HG02943 (cell line): ENCODE measurements around the gene DGKD.

Experiments used
- ATAC-seq: cut with Tn5 transposase; IDR thresholded peaks from one replicate; pipeline ENCODE4 v1.9.1; 2021; ENCODE audit warnings: mild to moderate bottlenecking, low read depth, moderate library complexity; ENCODE audit not compliant: unreplicated experiment

The DGKD gene

DNA sequence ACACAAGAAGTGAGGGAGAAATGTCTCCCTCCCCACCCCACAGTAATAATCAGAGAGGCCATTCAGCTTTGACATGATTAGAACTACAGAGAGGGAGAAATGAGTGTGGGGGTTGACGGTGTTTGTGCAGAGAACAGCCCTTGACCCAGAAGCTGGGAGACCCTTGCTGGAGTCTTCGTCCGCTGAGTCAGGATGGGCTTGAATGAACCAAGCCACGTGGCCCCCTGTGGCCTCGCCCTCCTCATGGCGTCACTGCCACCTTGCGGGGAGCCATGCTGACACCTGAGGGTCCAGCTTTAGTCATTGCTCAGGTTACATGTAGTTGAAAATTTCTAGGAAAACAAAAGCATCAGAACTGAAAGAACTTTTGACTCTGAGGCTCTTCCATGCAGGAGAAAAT lies 101.2 kb downstream of the DGKD start:
- ATAC-seq: no peak

DNA sequence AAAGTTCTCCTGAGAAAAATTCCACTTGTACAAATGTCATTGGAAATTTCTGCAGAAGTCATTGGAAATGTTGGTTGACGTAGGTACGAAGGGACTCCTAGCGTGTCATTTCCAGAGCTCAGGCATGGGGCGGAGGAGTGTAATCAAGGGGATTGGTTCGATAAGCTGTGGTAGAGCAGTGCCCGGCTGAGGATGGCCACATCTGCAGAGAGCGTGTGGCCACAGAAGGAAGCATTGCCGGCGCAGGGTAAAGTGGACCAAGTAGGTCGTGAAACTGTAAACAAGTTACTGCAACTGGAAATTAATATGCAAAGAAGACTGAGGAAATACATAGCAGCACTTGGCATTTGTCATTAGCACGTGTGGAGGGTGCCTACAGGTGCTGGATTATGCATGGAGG lies 101.8 kb downstream of the DGKD start:
- ATAC-seq: no peak

- ATAC-seq: no peak
Measured at GRCh38 chr2:233456934-233457333, 102.6 kb downstream of the DGKD start.

DNA sequence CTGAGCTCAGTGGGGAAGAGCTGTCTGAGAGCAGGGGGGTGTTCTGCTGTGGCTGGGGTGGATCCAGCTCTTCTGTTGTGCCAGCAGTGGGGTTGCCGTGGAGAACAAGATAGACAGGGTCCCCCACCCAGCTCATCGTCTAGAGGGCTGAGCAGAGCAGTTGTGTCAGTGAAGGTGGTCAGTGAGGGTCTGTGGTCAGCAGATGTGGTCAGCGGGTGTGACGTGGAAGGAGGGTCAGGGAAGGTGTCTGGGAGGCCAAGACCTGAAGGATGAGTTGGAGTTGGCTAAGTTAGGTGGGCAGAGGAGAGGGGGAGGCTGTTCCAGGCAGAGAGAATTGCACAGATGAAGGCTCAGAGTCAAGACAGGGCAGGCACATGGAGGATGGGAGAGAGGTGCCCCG lies 103.1 kb downstream of the DGKD start:
- ATAC-seq: no peak

- ATAC-seq: no peak
Measured at GRCh38 chr2:233458031-233458610, 103.8 kb downstream of the DGKD start.

DNA sequence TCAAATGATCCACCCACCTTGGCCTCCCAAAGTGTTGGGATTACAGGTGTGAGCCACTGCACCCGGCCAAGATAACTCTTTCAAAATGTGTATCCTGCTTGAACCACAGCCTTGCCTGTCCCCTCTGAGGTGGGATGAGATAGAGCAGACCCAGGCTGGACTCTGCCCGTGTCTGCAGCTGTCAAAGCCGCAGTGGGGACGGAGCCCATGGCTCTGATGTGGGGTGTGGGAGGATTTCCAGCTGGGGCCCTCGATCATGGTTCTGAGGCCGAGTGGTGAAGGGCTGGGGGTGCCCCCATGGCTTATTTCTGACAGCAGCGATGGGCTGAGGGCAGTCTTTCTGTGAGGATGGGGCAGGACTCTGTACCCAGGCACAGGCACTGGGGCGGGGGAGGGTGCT lies 104.5 kb downstream of the DGKD start:
- no peak for ATAC-seq

- ATAC-seq: no peak
Measured at GRCh38 chr2:233459426-233459825, 105.1 kb downstream of the DGKD start.

GRCh38 chr2:233460726-233461441 lies 106.6 kb downstream of the DGKD start:
- no peak for ATAC-seq

- no peak for ATAC-seq
Measured at GRCh38 chr2:233461481-233461891, 107.2 kb downstream of the DGKD start.

DNA sequence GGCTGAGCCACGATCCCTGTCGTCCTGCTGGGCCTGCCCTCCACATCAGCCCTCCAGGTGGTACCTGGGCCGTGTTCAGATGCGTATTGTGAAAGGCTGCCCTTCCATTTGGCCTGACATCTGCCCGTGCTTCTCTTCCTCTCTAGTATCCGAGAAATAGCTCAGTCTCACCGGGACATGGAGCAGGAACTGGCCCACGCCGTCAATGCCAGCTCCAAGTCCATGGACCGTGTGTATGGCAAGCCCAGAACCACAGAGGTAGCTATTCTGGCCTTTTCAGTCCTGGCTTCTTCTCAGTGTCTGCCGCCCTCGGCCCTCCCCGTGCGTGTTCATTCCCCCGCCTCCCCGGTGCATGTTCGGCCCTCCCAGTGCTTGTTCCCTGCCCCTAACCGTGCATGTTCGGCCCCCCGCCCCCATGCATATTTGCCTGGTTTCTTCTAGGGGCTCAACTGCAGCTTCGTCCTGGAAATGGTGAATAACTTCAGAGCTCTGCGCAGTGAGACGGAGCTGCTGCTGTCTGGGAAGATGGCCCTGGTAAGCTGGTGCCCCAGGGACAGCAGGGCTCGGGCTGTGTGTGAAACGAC lies 108.0 kb downstream of the DGKD start:
- ATAC-seq: no peak

GRCh38 chr2:233462826-233463470 lies 108.7 kb downstream of the DGKD start:
- no peak for ATAC-seq

DNA sequence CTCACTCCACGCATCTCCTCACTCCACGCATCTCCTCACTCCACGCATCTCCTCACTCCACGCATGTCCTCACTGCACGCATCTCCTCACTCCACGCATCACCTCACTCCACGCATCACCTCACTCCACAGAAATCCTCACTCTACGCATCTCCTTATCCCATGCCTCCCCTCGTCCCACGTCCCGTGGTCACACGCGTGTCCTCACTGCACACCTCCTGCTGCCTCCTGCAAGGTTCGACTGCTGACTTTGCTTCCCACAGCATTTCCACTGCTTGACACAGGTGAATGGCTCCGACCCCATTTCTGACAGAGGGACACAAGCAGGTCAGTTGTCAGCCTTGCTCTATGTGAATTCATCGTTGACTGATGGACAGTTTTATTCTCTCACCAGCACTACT lies 109.3 kb downstream of the DGKD start:
- no peak for ATAC-seq

- ATAC-seq: no peak
Measured at GRCh38 chr2:233464056-233464455, 109.8 kb downstream of the DGKD start.

GRCh38 chr2:233464531-233465240 lies 110.4 kb downstream of the DGKD start:
- no peak for ATAC-seq

DNA sequence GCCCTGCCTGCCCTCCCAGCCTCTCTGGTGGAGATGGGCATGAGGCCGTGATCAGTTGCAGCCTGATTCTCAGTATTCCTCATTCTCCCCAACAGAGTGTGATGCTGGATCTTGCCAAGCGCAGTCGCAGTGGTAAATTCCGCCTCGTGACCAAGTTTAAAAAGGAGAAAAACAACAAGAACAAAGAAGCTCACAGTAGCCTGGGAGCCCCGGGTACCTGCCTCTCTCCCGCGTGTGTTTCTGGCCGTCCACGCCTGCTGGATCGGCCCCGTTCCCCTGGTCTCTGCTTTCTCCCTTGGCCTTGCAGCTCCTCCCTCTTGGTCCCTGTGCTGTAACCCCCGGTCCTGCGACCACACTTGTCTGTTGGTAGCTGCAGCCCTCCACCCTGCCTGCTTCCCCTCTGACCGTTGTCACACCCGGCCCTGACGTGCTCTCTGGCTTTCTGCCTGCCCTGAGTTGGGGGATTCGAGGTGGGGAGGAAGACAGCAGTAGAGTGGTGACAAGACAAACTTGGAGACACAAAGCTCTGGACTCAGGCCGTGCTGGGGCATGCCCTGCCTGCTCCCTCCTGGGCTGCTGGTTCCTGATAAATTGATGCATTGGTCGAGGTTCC lies 112.8 kb downstream of the DGKD start:
- no peak for ATAC-seq

GRCh38 chr2:233468047-233468740 lies 113.9 kb downstream of the DGKD start:
- ATAC-seq: no peak

DNA sequence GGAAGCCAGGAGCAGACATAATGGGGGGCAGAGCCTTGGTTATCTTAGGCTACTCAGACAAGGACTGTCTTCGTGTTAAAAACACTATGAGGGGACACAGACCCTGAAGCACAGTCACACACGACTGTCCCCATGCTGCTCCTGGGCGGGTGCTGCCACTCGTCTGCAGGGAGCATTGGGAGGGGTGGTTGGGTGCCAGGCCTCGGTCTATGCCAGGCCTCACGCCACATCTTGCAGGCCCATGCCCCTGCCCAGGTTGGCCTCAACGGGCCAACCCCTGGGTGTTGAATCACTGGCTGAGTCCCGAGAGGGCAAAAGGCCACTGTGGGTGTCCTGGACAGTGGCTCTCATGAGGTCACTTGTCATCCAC lies 114.4 kb downstream of the DGKD start:
- ATAC-seq: no peak

GRCh38 chr2:233469261-233470010 lies 115.1 kb downstream of the DGKD start:
- ATAC-seq: no peak

- ATAC-seq: no peak
Measured at GRCh38 chr2:233470011-233470687, 115.9 kb downstream of the DGKD start.
